ENCODE results near the gene B3GNT8. TPM values are rescaled to one million over a fixed set of nuclear protein-coding genes. Genes with fewer than 3 reads are reported as not detected.

Gene B3GNT8
- total RNA-seq, 1 donor from 2014 or later = 5.1 TPM

DNA sequence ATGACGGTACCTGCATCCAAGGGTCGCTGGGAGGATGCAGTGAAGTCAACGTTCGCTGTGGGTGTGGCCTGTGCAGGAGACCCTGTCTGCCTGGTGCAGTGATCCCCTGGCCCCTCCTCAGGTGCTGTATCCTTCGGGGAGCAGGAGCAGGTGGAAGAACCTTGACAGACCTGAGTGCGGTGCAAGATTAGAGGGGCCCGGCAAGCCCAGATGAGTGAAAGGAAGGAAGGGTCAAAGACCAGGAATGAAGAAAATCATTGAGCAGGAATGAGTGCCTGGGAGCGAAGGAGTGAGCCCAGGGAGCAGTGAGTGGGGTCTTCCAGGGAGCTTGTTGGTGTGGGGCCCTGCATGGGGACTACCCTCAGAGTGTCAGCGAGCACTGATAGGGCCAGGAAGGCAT is 12.7 kb downstream of the B3GNT8 start:
- Mint-ChIP-seq H3K36me3 (peaks cover 30% of the 10 kb centered on the region), H3K4me1 (peaks cover 1% of the 10 kb centered on the region), H3K27ac (no peak overlapping the region), H3K4me3 (no peak overlapping the region), H3K9me3 (no peaks in the 10 kb centered on the region), H3K27me3 (ENCODE audit: low read depth) (no peaks in the 10 kb centered on the region)
- TF ChIP-seq, protein P1, sequence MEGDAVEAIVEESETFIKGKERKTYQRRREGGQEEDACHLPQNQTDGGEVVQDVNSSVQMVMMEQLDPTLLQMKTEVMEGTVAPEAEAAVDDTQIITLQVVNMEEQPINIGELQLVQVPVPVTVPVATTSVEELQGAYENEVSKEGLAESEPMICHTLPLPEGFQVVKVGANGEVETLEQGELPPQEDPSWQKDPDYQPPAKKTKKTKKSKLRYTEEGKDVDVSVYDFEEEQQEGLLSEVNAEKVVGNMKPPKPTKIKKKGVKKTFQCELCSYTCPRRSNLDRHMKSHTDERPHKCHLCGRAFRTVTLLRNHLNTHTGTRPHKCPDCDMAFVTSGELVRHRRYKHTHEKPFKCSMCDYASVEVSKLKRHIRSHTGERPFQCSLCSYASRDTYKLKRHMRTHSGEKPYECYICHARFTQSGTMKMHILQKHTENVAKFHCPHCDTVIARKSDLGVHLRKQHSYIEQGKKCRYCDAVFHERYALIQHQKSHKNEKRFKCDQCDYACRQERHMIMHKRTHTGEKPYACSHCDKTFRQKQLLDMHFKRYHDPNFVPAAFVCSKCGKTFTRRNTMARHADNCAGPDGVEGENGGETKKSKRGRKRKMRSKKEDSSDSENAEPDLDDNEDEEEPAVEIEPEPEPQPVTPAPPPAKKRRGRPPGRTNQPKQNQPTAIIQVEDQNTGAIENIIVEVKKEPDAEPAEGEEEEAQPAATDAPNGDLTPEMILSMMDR (IDR thresholded peaks at IDR 0.05; ENCODE audit: unreplicated experiment) = no peak
- no peak for DNase-seq (ENCODE audit: low spot score in 2 of 2, unreplicated experiment in 2 of 2)

- Mint-ChIP-seq H3K4me3 (no peak overlapping the region), H3K36me3 (peaks cover 26% of the 10 kb centered on the region), H3K27me3 (ENCODE audit: low read depth) (no peaks in the 10 kb centered on the region), H3K27ac (no peak overlapping the region), H3K9me3 (no peaks in the 10 kb centered on the region), H3K4me1 (peaks cover 6% of the 10 kb centered on the region)
- TF ChIP-seq, protein P1 (IDR thresholded peaks at IDR 0.05; ENCODE audit: unreplicated experiment) = no peak
- DNase-seq (ENCODE audit: low spot score in 2 of 2, unreplicated experiment in 2 of 2) = no peak
Observed at GRCh38 chr19:41413947-41414346, 13.2 kb downstream of the B3GNT8 start.

DNA sequence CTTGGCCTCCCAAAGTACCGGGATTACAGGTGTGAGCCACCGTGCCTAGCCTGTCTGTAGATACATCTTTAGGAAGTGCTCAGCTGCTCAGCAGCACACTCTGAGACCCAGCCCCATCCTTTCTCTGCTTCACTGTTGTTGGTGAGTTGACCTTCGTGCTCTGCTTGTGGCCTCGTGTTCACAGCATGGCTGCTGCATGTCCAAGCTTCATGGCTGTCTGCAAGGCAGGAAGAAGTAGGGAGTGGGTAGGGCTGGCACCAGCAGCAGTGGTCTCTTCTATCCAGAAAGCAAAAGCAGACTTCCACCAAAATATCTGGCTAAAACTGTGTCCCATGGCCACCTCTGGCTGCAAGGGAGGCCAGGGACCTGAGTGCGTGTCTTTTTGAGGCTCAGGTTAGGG is 14.2 kb downstream of the B3GNT8 start:
- TF ChIP-seq, protein P1 (IDR thresholded peaks at IDR 0.05; ENCODE audit: unreplicated experiment) = no peak
- Mint-ChIP-seq H3K9me3 (no peaks in the 10 kb centered on the region), H3K4me1 (peaks cover 7% of the 10 kb centered on the region), H3K36me3 (peaks cover 23% of the 10 kb centered on the region), H3K27me3 (ENCODE audit: low read depth) (no peaks in the 10 kb centered on the region), H3K4me3 (no peak overlapping the region), H3K27ac (no peak overlapping the region)
- no peak for DNase-seq (ENCODE audit: low spot score in 2 of 2, unreplicated experiment in 2 of 2)

DNA sequence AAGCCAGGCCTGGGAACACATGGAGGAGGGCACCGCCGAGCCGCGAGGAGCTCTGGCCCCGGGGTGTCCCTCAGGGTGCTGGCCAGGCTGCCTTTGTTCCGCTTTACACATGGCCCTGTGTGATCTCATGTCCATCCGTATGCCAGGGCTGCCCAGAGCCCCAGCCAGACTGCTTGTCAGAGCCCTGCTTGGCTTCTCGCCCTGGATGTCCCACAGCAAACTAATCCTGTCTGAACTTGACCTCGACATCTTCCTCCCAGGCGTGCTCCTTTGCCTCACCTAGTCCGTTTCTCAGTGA is 15.3 kb downstream of the B3GNT8 start:
- Mint-ChIP-seq H3K9me3 (no peaks in the 10 kb centered on the region), H3K36me3 (peaks cover 18% of the 10 kb centered on the region), H3K4me1 (peaks cover 13% of the 10 kb centered on the region), H3K27ac (no peak overlapping the region), H3K4me3 (no peak overlapping the region), H3K27me3 (ENCODE audit: low read depth) (no peaks in the 10 kb centered on the region)
- TF ChIP-seq, protein P1 (IDR thresholded peaks at IDR 0.05; ENCODE audit: unreplicated experiment) = no peak
- no peak for DNase-seq (ENCODE audit: low spot score in 2 of 2, unreplicated experiment in 2 of 2)

- Mint-ChIP-seq H3K4me3 (no peak overlapping the region), H3K27ac (no peak overlapping the region), H3K27me3 (ENCODE audit: low read depth) (no peaks in the 10 kb centered on the region), H3K36me3 (peaks cover 17% of the 10 kb centered on the region), H3K4me1 (peaks cover 13% of the 10 kb centered on the region), H3K9me3 (no peaks in the 10 kb centered on the region)
- DNase-seq (ENCODE audit: low spot score in 2 of 2, unreplicated experiment in 2 of 2) = no peak
- TF ChIP-seq, protein P1 (IDR thresholded peaks at IDR 0.05; ENCODE audit: unreplicated experiment) = no peak
Observed at GRCh38 chr19:41411100-41411967, 15.8 kb downstream of the B3GNT8 start.
